Measurements from ENCODE around the gene ZFYVE16. TPM values are rescaled to one million over a fixed set of nuclear protein-coding genes. Genes with fewer than 3 reads are reported as not detected.

The ZFYVE16 gene
- total and polyA plus RNA-seq, 2 of the 4 experiments (the other 2 are of a cell fraction): 5.3 to 11.1 TPM

GRCh38 chr5:80508844-80509243, 101.0 kb downstream of the ZFYVE16 start:
- H3K27me3 ChIP-seq (ENCODE audit: control insufficient read depth, insufficient read depth, low read length): no peaks in the 10 kb centered on the region
- no peak overlapping the region for H3K23ac ChIP-seq (ENCODE audit: low read depth, low read length)
- H3K27ac ChIP-seq (ENCODE audit: insufficient read depth, low read length): no peak overlapping the region
- H2AK5ac ChIP-seq (ENCODE audit: low read depth, low read length): no peak overlapping the region
- no peak overlapping the region for H3K4me3 ChIP-seq (ENCODE audit: insufficient read depth, low read depth, low read length)
- POLR2A ChIA-PET (ENCODE audit: unreplicated experiment): no interaction called here
- no peak overlapping the region for H2BK5ac ChIP-seq (ENCODE audit: low read depth, low read length, poor library complexity, severe bottlenecking)
- dilution Hi-C loops (cut with HindIII; ENCODE audit: low sequenced_read_pairs, unreplicated experiment): no loop called here
- no peak overlapping the region for H3K9ac ChIP-seq (ENCODE audit: low read depth, low read length)
- no peak overlapping the region for H3K14ac ChIP-seq (replicated peaks; ENCODE audit: low read depth, low read length)
- TF ChIP-seq RAD21 (IDR thresholded peaks at IDR 0.05; ENCODE audit: low read length) (no peak), CEBPB (IDR thresholded peaks at IDR 0.05; ENCODE audit: low read depth, low read length) (peak; percentile 51)
- H3K9me1 ChIP-seq (ENCODE audit: insufficient read depth, low read length): no peaks in the 10 kb centered on the region
- H3K9me3 ChIP-seq (ENCODE audit: control insufficient read depth, insufficient read depth, low read length): no peaks in the 10 kb centered on the region
- no peak overlapping the region for H2AFZ ChIP-seq (replicated peaks; ENCODE audit: low read length, poor library complexity)
- no peak overlapping the region for H2BK120ac ChIP-seq (ENCODE audit: low read depth, low read length)
- H3K4ac ChIP-seq (ENCODE audit: low read depth, low read length): no peak overlapping the region
- H4K20me1 ChIP-seq (ENCODE audit: insufficient read depth, low read length): no peaks in the 10 kb centered on the region
- no peak overlapping the region for H2BK20ac ChIP-seq (ENCODE audit: low read depth, low read length)
- no peak overlapping the region for H2BK15ac ChIP-seq (ENCODE audit: low read depth, low read length)
- H3K79me1 ChIP-seq (ENCODE audit: low read depth in 1 of 2, low read length in 2 of 2): no peaks in the 10 kb centered on the region
- H3K18ac ChIP-seq (ENCODE audit: low read depth, low read length): no peak overlapping the region
- H4K8ac ChIP-seq (ENCODE audit: low read depth in 2 of 2, low read length in 2 of 2): no peak overlapping the region
- ATAC-seq (ENCODE audit: low read depth): no peak
- intact Hi-C loops (cut with micrococcal nuclease): no loop called here
- CTCF ChIA-PET: no interaction called here
- no peak overlapping the region for H4K91ac ChIP-seq (ENCODE audit: insufficient read depth, low read depth, low read length)
- no peak for DNase-seq
- no peak overlapping the region for H3K4me2 ChIP-seq (ENCODE audit: low read depth, low read length)
- in situ Hi-C loops (cut with MboI; ENCODE audit: low sequenced_read_pairs): no loop called here
- no peaks in the 10 kb centered on the region for H3K4me1 ChIP-seq (ENCODE audit: control insufficient read depth, insufficient read depth, low read length)
- BruUV-seq (replicated peaks): no TSS peak
- 0 out of 2 replicates have a peak, but pooled peaks cover 3% of the 10 kb centered on the region for H3K36me3 ChIP-seq (ENCODE audit: control insufficient read depth, insufficient read depth, low read length)
- 100% methylated on average over 3 of the region's 6 CpGs; no CpG with 5 or more reads in 1 of the 2 experiments for WGBS, 2 experiments (ENCODE audit: extremely low coverage in 2 of 2, insufficient read length in 1 of 2)
- H2AK9ac ChIP-seq (replicated peaks; ENCODE audit: low read depth, low read length, poor library complexity): no peak overlapping the region
- H4K5ac ChIP-seq (ENCODE audit: low read depth, low read length): no peak overlapping the region
- H3K56ac ChIP-seq (ENCODE audit: extremely low read depth, insufficient read depth, low read length): no peak overlapping the region
